ENCODE data around the gene SYTL4.
A peak's percentile ranks its signal among the peaks of the same experiment; 100 is the strongest.

DNA sequence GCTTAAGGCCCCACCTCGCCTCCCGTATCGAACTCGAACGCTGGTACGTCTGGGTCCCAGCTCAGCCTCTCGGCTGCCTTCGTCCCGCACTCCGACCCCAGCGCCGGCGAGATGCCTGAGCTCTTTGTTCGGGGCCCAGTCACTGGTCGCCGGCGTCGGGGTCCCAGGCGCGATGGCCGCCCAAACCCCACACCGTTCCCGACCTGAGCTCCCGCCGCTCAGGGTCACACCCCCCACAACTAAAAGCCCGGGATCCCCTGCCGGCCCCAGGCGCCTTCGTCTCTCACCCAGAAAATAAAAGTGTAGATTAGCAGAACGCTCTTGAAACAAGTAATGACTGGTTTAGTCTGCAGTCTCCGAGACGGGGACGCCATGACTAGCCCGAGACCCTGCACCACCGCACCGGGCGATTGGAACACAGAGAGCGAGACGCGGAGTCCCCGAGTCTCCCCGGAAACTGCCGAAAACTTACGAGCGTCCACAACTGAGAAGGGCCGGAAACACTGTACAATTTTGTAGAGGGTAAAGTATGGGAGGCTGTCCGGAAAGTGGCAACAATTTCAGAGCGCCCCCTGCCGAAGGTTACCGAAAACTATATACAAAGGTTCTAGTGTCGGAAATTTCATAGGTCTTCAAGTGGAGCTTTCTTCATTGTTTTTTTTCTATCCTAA lies 95.5 kb downstream of the SYTL4 start, which contains the start of gene TSPAN6:
- TF ChIP-seq, protein P1, sequence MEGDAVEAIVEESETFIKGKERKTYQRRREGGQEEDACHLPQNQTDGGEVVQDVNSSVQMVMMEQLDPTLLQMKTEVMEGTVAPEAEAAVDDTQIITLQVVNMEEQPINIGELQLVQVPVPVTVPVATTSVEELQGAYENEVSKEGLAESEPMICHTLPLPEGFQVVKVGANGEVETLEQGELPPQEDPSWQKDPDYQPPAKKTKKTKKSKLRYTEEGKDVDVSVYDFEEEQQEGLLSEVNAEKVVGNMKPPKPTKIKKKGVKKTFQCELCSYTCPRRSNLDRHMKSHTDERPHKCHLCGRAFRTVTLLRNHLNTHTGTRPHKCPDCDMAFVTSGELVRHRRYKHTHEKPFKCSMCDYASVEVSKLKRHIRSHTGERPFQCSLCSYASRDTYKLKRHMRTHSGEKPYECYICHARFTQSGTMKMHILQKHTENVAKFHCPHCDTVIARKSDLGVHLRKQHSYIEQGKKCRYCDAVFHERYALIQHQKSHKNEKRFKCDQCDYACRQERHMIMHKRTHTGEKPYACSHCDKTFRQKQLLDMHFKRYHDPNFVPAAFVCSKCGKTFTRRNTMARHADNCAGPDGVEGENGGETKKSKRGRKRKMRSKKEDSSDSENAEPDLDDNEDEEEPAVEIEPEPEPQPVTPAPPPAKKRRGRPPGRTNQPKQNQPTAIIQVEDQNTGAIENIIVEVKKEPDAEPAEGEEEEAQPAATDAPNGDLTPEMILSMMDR (IDR thresholded peaks at IDR 0.05 in 4 of 5, conservative IDR thresholded peaks at IDR 0.05 in 1 of 5), result peak; percentile 8 to 49 (median 30)
- peak in 1 of 2 donors; percentile 32 for TF ChIP-seq POLR2A (IDR thresholded peaks at IDR 0.05)
